ENCODE results near the gene IL12A.

IL12A gene

GRCh38 chr3:160027541-160028195 lies 39.0 kb downstream of the IL12A start:
- H3K4me3 ChIP-seq (ENCODE audit: low read length), result no peak overlapping the region
- TF ChIP-seq CTCF (conservative IDR thresholded peaks at IDR 0.05; ENCODE audit: low read depth, low read length), result no peak
- no peak for DNase-seq (ENCODE audit: low read depth)

GRCh38 chr3:160035757-160036156 lies 47.1 kb downstream of the IL12A start:
- no peak overlapping the region for H3K4me3 ChIP-seq (ENCODE audit: low read length)

GRCh38 chr3:160038862-160039562 lies 50.4 kb downstream of the IL12A start:
- DNase-seq (ENCODE audit: low read depth), result no peak
- peak overlapping the region; percentile 48 for H3K4me3 ChIP-seq (ENCODE audit: low read length)
- no peak for TF ChIP-seq CTCF (conservative IDR thresholded peaks at IDR 0.05; ENCODE audit: low read depth, low read length)

More at GRCh38 chr3:160035757-160036156, 47.1 kb downstream of the IL12A start:
- no peak for TF ChIP-seq CTCF (conservative IDR thresholded peaks at IDR 0.05; ENCODE audit: low read depth, low read length)
- DNase-seq (ENCODE audit: low read depth), result no peak

GRCh38 chr3:160040181-160040580 lies 51.5 kb downstream of the IL12A start:
- no peak for TF ChIP-seq CTCF (conservative IDR thresholded peaks at IDR 0.05; ENCODE audit: low read depth, low read length)
- DNase-seq (ENCODE audit: low read depth), result no peak
- H3K4me3 ChIP-seq (ENCODE audit: low read length), result no peak overlapping the region

- TF ChIP-seq CTCF (conservative IDR thresholded peaks at IDR 0.05; ENCODE audit: low read depth, low read length), result no peak
- DNase-seq (ENCODE audit: low read depth), result no peak
- no peak overlapping the region for H3K4me3 ChIP-seq (ENCODE audit: low read length)
Observed at GRCh38 chr3:160041465-160041864, 52.8 kb downstream of the IL12A start.

GRCh38 chr3:160044121-160044520 lies 55.5 kb downstream of the IL12A start:
- no peak for DNase-seq (ENCODE audit: low read depth)
- TF ChIP-seq CTCF (conservative IDR thresholded peaks at IDR 0.05; ENCODE audit: low read depth, low read length), result no peak

More at GRCh38 chr3:160044121-160044520, 55.5 kb downstream of the IL12A start:
- H3K4me3 ChIP-seq (ENCODE audit: low read length), result no peak overlapping the region
